ENCODE data around the gene SULF2.

Gene SULF2

DNA sequence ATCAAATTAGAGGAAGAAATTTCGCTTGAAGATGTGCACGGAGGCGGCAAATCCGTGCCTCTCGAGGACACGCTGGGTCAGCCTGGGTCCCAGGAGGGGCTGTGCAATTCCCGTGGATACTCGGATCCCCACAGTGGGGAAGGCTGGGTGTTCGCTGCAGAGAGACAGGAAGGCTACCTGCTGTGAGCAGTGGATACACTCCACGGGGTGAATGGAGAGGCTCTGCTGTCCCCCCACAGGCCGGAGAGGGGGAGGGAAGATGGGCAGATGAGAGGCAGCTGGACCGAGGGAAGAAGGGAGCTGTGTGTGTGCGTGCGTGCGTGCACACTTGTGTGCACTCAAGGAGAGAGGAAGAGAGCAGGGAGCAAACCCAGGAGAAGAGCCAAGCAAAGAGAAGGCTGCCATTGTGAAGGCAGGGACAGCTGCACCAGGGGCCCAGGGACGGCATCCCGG lies 57.3 kb downstream of the SULF2 start:
- Histone ChIP-seq H3K79me2 (ENCODE audit: insufficient read depth, low read depth) (no peaks in the 10 kb centered on the region), H3K27me3 (ENCODE audit: insufficient read depth, low read depth) (peaks cover 42% of the 10 kb centered on the region; the same call in 1 of the 2 replicates), H3K9ac (no peak overlapping the region), H3K4me1 (ENCODE audit: low read depth, poor library complexity, severe bottlenecking) (no peaks in the 10 kb centered on the region), H3K4me2 (no peak overlapping the region), H3K36me3 (ENCODE audit: insufficient read depth) (no peaks in the 10 kb centered on the region), H2AFZ (ENCODE audit: low read depth) (no peak overlapping the region), H4K20me1 (ENCODE audit: insufficient read depth) (no peaks in the 10 kb centered on the region), H3K27ac (no peak overlapping the region), H3K4me3 (IDR thresholded peaks at IDR 0.05; ENCODE audit: insufficient read depth, low read depth, low read length) (no peak overlapping the region)
- no peak for TF ChIP-seq CTCF (conservative IDR thresholded peaks at IDR 0.05; ENCODE audit: low read depth, low read length)

GRCh38 chr20:47727170-47727880 lies 58.0 kb downstream of the SULF2 start:
- Histone ChIP-seq H4K20me1 (ENCODE audit: insufficient read depth) (no peaks in the 10 kb centered on the region), H3K9ac (no peak overlapping the region), H3K4me1 (ENCODE audit: low read depth, poor library complexity, severe bottlenecking) (no peaks in the 10 kb centered on the region), H3K27ac (no peak overlapping the region), H2AFZ (ENCODE audit: low read depth) (no peak overlapping the region), H3K4me3 (IDR thresholded peaks at IDR 0.05; ENCODE audit: insufficient read depth, low read depth, low read length) (no peak overlapping the region), H3K79me2 (ENCODE audit: insufficient read depth, low read depth) (no peaks in the 10 kb centered on the region), H3K4me2 (no peak overlapping the region), H3K27me3 (ENCODE audit: insufficient read depth, low read depth) (peaks cover 40% of the 10 kb centered on the region; the same call in 1 of the 2 replicates), H3K36me3 (ENCODE audit: insufficient read depth) (no peaks in the 10 kb centered on the region)
- no peak for TF ChIP-seq CTCF (conservative IDR thresholded peaks at IDR 0.05; ENCODE audit: low read depth, low read length)

- no peak overlapping the region for H3K9ac ChIP-seq
- H3K27ac ChIP-seq, result no peak overlapping the region
- no peaks in the 10 kb centered on the region for H3K36me3 ChIP-seq (ENCODE audit: insufficient read depth)
- no peaks in the 10 kb centered on the region for H4K20me1 ChIP-seq (ENCODE audit: insufficient read depth)
- no peak for TF ChIP-seq CTCF (conservative IDR thresholded peaks at IDR 0.05; ENCODE audit: low read depth, low read length)
- no peak overlapping the region for H3K4me2 ChIP-seq
- no peaks in the 10 kb centered on the region for H3K4me1 ChIP-seq (ENCODE audit: low read depth, poor library complexity, severe bottlenecking)
- H3K27me3 ChIP-seq (ENCODE audit: insufficient read depth, low read depth), result peaks cover 40% of the 10 kb centered on the region; the same call in 1 of the 2 replicates
- no peaks in the 10 kb centered on the region for H3K79me2 ChIP-seq (ENCODE audit: insufficient read depth, low read depth)
- H2AFZ ChIP-seq (ENCODE audit: low read depth), result no peak overlapping the region
- no peak overlapping the region for H3K4me3 ChIP-seq (IDR thresholded peaks at IDR 0.05; ENCODE audit: insufficient read depth, low read depth, low read length)
Observed at GRCh38 chr20:47726632-47727031, 58.6 kb downstream of the SULF2 start.

DNA sequence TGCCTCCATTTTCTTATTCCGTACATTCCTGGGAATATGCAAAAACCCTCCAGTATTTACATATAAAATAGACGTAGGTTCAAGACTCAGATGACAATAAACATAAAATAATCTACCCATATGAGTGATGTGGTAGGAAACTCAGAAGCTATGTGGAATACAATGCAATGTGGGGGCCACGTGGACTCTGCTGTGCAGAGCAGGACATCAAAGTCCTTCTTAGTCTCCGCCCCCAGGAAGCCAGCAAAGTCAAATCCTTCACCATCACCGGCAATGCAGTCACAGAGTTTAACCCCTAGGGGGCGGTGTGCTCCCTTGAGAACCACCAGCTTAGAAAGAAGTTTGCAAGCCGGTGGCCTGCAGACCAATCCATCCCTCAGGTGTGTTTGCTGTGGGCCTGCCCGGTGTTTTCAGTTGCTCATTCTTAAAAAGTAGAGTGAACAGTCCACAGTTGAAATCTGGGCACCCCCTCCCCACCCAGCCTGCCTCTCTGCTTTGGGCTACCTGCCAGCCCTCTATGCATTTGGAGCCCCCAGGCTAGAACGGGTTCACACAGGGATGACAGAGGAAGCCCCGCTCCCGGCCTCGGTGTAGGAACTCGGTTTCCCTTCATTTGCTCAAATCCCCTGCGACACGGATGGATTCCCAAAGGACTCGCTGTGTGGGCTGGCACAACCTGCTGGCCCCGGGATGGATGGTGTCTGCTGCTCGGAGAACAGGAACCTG lies 59.9 kb downstream of the SULF2 start:
- peak; percentile 87 for TF ChIP-seq CTCF (conservative IDR thresholded peaks at IDR 0.05; ENCODE audit: low read depth, low read length)
- H2AFZ ChIP-seq (ENCODE audit: low read depth), result no peak overlapping the region
- H4K20me1 ChIP-seq (ENCODE audit: insufficient read depth), result no peaks in the 10 kb centered on the region
- H3K27ac ChIP-seq, result no peak overlapping the region
- H3K79me2 ChIP-seq (ENCODE audit: insufficient read depth, low read depth), result no peaks in the 10 kb centered on the region
- peaks cover 45% of the 10 kb centered on the region; the same call in 1 of the 2 replicates for H3K27me3 ChIP-seq (ENCODE audit: insufficient read depth, low read depth)
- H3K4me3 ChIP-seq (IDR thresholded peaks at IDR 0.05; ENCODE audit: insufficient read depth, low read depth, low read length), result no peak overlapping the region
- no peaks in the 10 kb centered on the region for H3K36me3 ChIP-seq (ENCODE audit: insufficient read depth)
- H3K9ac ChIP-seq, result no peak overlapping the region
- H3K4me2 ChIP-seq, result no peak overlapping the region
- no peaks in the 10 kb centered on the region for H3K4me1 ChIP-seq (ENCODE audit: low read depth, poor library complexity, severe bottlenecking)

Data from KMS-11 (cell line).